ENCODE results near the gene HMGXB4. TPM values are rescaled to one million over a fixed set of nuclear protein-coding genes. Genes with fewer than 3 reads are reported as not detected.

The HMGXB4 gene
- total and polyA plus RNA-seq, 9 of the 15 experiments (the other 6 are each of a cell fraction or from before 2014, with no cell fraction given), result 9.9 to 31.4 (median 24.8) TPM

GRCh38 chr22:35325209-35325608 lies 67.9 kb downstream of the HMGXB4 start:
- Histone ChIP-seq H3K79me2 (ENCODE audit: control insufficient read depth, insufficient read depth, low read length) (no peaks in the 10 kb centered on the region), H3K9me1 (ENCODE audit: control insufficient read depth, insufficient read depth, low read length) (no peaks in the 10 kb centered on the region), H4K20me1 (replicated peaks; ENCODE audit: control insufficient read depth, insufficient read depth, low read length) (no peaks in the 10 kb centered on the region), H3K4me3 (no peak overlapping the region), H2AFZ (ENCODE audit: low read depth, low read length) (no peak overlapping the region), H3K9me3 (replicated peaks; ENCODE audit: control insufficient read depth, insufficient read depth, low read depth, low read length) (no peaks in the 10 kb centered on the region), H3K36me3 (ENCODE audit: control insufficient read depth, insufficient read depth, low read length) (peaks cover 26% of the 10 kb centered on the region; the same call in 1 of the 3 replicates), H3K9ac (ENCODE audit: insufficient read depth in 1 of 2, low read depth in 2 of 2, low read length in 2 of 2) (no peak overlapping the region), H3K4me2 (ENCODE audit: insufficient read depth, low read length) (no peak overlapping the region), H3K4me1 (replicated peaks in 1 of 2; ENCODE audit: control insufficient read depth in 2 of 2, insufficient read depth in 2 of 2, low read length in 2 of 2) (no peaks in the 10 kb centered on the region), H3K27ac (ENCODE audit: extremely low read depth, low read depth, low read length) (no peak overlapping the region), H3K27me3 (ENCODE audit: control insufficient read depth in 2 of 2, insufficient read depth in 2 of 2, low read length in 2 of 2) (no peaks in the 10 kb centered on the region)
- DNase-seq (ENCODE audit: extremely low read depth in 1 of 4, low spot score in 3 of 4) (no peak), FAIRE-seq (no peak), ATAC-seq (no peak)
- ChIA-PET CTCF (ENCODE audit: low intra/inter-chr PET ratio) (no interaction called here), POLR2A (no interaction called here)
- in situ Hi-C loops (cut with MboI) (no loop called here), intact Hi-C loops (cut with micrococcal nuclease) (no loop called here)
- TF ChIP-seq PML (IDR thresholded peaks at IDR 0.05; ENCODE audit: low read length), result no peak
- TF ChIP-seq ZNF316 (IDR thresholded peaks at IDR 0.05), result peak; percentile 51
- TF ChIP-seq C11orf30 (IDR thresholded peaks at IDR 0.05; ENCODE audit: low read depth), result peak; percentile 23; the same call in 1 of the 2 replicates
- 71% methylated on average over 5 of the region's 5 CpGs for WGBS (ENCODE audit: insufficient coverage, low coverage, missing lambda C conversion rate)
- BruUV-seq (replicated peaks), result no TSS peak

- peaks cover 28% of the 10 kb centered on the region; the same call in 1 of the 3 replicates for H3K36me3 ChIP-seq (ENCODE audit: control insufficient read depth, insufficient read depth, low read length)
- no peak overlapping the region for H2AFZ ChIP-seq (ENCODE audit: low read depth, low read length)
- no peak overlapping the region for H3K4me3 ChIP-seq
- no peaks in the 10 kb centered on the region for H3K4me1 ChIP-seq (replicated peaks in 1 of 2; ENCODE audit: control insufficient read depth in 2 of 2, insufficient read depth in 2 of 2, low read length in 2 of 2)
- H3K9ac ChIP-seq (ENCODE audit: insufficient read depth in 1 of 2, low read depth in 2 of 2, low read length in 2 of 2), result no peak overlapping the region
- no TSS peak for BruUV-seq (replicated peaks)
- CTCF ChIA-PET (ENCODE audit: low intra/inter-chr PET ratio), result no interaction called here
- FAIRE-seq, result no peak
- 80% methylated on average over 9 of the region's 17 CpGs for WGBS (ENCODE audit: insufficient coverage, low coverage, missing lambda C conversion rate)
- no peak for ATAC-seq
- in situ Hi-C loops (cut with MboI) (no loop called here), intact Hi-C loops (cut with micrococcal nuclease) (no loop called here)
- POLR2A ChIA-PET, result interaction anchor here (0.8 to 1.2 kb wide), 2 partner anchors 28 to 45 kb away, joined by 3 read pairs; partner anchors contain the start of gene TOM1
- no peaks in the 10 kb centered on the region for H3K79me2 ChIP-seq (ENCODE audit: control insufficient read depth, insufficient read depth, low read length)
- no peak for DNase-seq (ENCODE audit: extremely low read depth in 1 of 4, low spot score in 3 of 4)
- H3K27me3 ChIP-seq (ENCODE audit: control insufficient read depth in 2 of 2, insufficient read depth in 2 of 2, low read length in 2 of 2), result no peaks in the 10 kb centered on the region
- H4K20me1 ChIP-seq (replicated peaks; ENCODE audit: control insufficient read depth, insufficient read depth, low read length), result no peaks in the 10 kb centered on the region
- H3K4me2 ChIP-seq (ENCODE audit: insufficient read depth, low read length), result no peak overlapping the region
- H3K27ac ChIP-seq (ENCODE audit: extremely low read depth, low read depth, low read length), result no peak overlapping the region
- H3K9me3 ChIP-seq (replicated peaks; ENCODE audit: control insufficient read depth, insufficient read depth, low read depth, low read length), result no peaks in the 10 kb centered on the region
- H3K9me1 ChIP-seq (ENCODE audit: control insufficient read depth, insufficient read depth, low read length), result no peaks in the 10 kb centered on the region
- TF ChIP-seq RB1 (IDR thresholded peaks at IDR 0.05; ENCODE audit: low read depth) (no peak), MLX (CRISPR knock-in tag; conservative IDR thresholded peaks at IDR 0.05) (no peak), ZC3H8 (IDR thresholded peaks at IDR 0.05) (no peak), HNRNPUL1 (IDR thresholded peaks at IDR 0.05; ENCODE audit: low read length) (no peak), ZNF184 (CRISPR knock-in tag; IDR thresholded peaks at IDR 0.05) (no peak), CCNT2 (IDR thresholded peaks at IDR 0.05; ENCODE audit: borderline replicate concordance, extremely low read depth, insufficient read length, low read depth, low read length) (no peak), SP2 (IDR thresholded peaks at IDR 0.05; ENCODE audit: extremely low read depth, low read depth, low read length, poor library complexity, severe bottlenecking) (no peak), ZNF778 (CRISPR knock-in tag; IDR thresholded peaks at IDR 0.05) (no peak), ZNF23 (CRISPR knock-in tag; IDR thresholded peaks at IDR 0.05) (no peak), ZBTB12 (CRISPR knock-in tag; IDR thresholded peaks at IDR 0.05) (no peak), TCFL5 (CRISPR knock-in tag; conservative IDR thresholded peaks at IDR 0.05) (no peak), YBX1 (IDR thresholded peaks at IDR 0.05) (no peak)
Observed at GRCh38 chr22:35326854-35327562, 69.7 kb downstream of the HMGXB4 start.
